Measurements from ENCODE around the gene S100A14.

Gene S100A14

GRCh38 chr1:153616917-153617311 lies 789 bp upstream of the S100A14 start:
- H3K4me3 ChIP-seq (ENCODE audit: low read depth, low read length): no peak overlapping the region
- DNase-seq (ENCODE audit: low read depth): no peak
- no peak for TF ChIP-seq CTCF (IDR thresholded peaks at IDR 0.05; ENCODE audit: low read depth, low read length, missing control alignments)

GRCh38 chr1:153615406-153615805 lies 719 bp downstream of the S100A14 start:
- no peak for TF ChIP-seq CTCF (IDR thresholded peaks at IDR 0.05; ENCODE audit: low read depth, low read length, missing control alignments)
- no peak for DNase-seq (ENCODE audit: low read depth)
- no peak overlapping the region for H3K4me3 ChIP-seq (ENCODE audit: low read depth, low read length)

- no peak for TF ChIP-seq CTCF (IDR thresholded peaks at IDR 0.05; ENCODE audit: low read depth, low read length, missing control alignments)
- no peak for DNase-seq (ENCODE audit: low read depth)
- H3K4me3 ChIP-seq (ENCODE audit: low read depth, low read length): no peak overlapping the region
Observed at GRCh38 chr1:153614906-153615305, 1.2 kb downstream of the S100A14 start.

GRCh38 chr1:153614189-153614900 lies 1.8 kb downstream of the S100A14 start:
- no peak overlapping the region for H3K4me3 ChIP-seq (ENCODE audit: low read depth, low read length)
- TF ChIP-seq CTCF (IDR thresholded peaks at IDR 0.05; ENCODE audit: low read depth, low read length, missing control alignments): no peak
- no peak for DNase-seq (ENCODE audit: low read depth)

- TF ChIP-seq CTCF (IDR thresholded peaks at IDR 0.05; ENCODE audit: low read depth, low read length, missing control alignments): no peak
- H3K4me3 ChIP-seq (ENCODE audit: low read depth, low read length): no peak overlapping the region
- no peak for DNase-seq (ENCODE audit: low read depth)
Observed at GRCh38 chr1:153613406-153613805, 2.7 kb downstream of the S100A14 start.

GRCh38 chr1:153612755-153613331 lies 3.3 kb downstream of the S100A14 start, which contains the start of gene S100A16:
Gene S100A16, minus strand, starts transcription at chr1:153613137. Its CDS starts 4,986 bp downstream, at chr1:153608151.
- DNase-seq (ENCODE audit: low read depth): no peak
- no peak within 1 kb of the TSS for H3K4me3 ChIP-seq (ENCODE audit: low read depth, low read length)
- TF ChIP-seq CTCF (IDR thresholded peaks at IDR 0.05; ENCODE audit: low read depth, low read length, missing control alignments): no peak

Data from GM12864 (cell line).